Heart left ventricle (tissue), 16 donors: ENCODE results near the gene TMEM132D. TPM values are rescaled to one million over a fixed set of nuclear protein-coding genes. Genes with fewer than 3 reads are reported as not detected.

Source experiments
- ATAC-seq, 4 donors: fragments of 200-7000 bp; cut with Tn5 transposase; one replicate each; pipeline ENCODE4 v1.9.1; 2020 to 2022; ENCODE audit warnings: moderate library complexity in 4 of 4, mild to moderate bottlenecking in 3 of 4, moderate number of reproducible peaks in 1 of 4
- DNase-seq, 5 donors: peaks; one replicate each; pipeline ENCODE4 v3.0.0-alpha.2; 2020
- H3K27ac ChIP-seq, 12 donors: fragments of 200-600 bp; sonication (generic) in 4 of 12; one replicate each; pipeline versions ENCODE4 v1.5.0 to v1.8.0; 2016 to 2022; ENCODE audit warnings: mild to moderate bottlenecking in 2 of 12
- H3K27me3 ChIP-seq, 9 donors: fragments of 200-600 bp; sonication (generic) in 2 of 9; one replicate each; pipeline versions ENCODE4 v1.5.1 to v1.8.0; 2016 to 2022; ENCODE audit warnings: mild to moderate bottlenecking in 3 of 9
- H3K36me3 ChIP-seq, 9 donors: fragments of 200-600 bp; sonication (generic) in 2 of 9; one replicate each; pipeline versions ENCODE4 v1.5.0 to v1.8.0; 2018 to 2022; ENCODE audit warnings: mild to moderate bottlenecking in 2 of 9
- H3K4me1 ChIP-seq, 12 donors: fragments of 200-600 bp; sonication (generic) in 4 of 12; one replicate each; pipeline versions ENCODE4 v1.5.0 to v1.8.0; 2016 to 2022; ENCODE audit warnings: mild to moderate bottlenecking in 3 of 12
- H3K4me3 ChIP-seq, 12 donors: fragments of 200-600 bp; sonication (generic) in 4 of 12; one replicate each; pipeline versions ENCODE4 v1.5.0 to v1.8.0; 2017 to 2022; ENCODE audit warnings: mild to moderate bottlenecking in 9 of 12, moderate library complexity in 4 of 12
- H3K9me3 ChIP-seq, 12 donors: fragments of 200-600 bp; sonication (generic) in 4 of 12; one replicate each; pipeline versions ENCODE4 v1.5.0 to v1.8.0; 2016 to 2022; ENCODE audit warnings: mild to moderate bottlenecking in 1 of 12
- CTCF ChIP-seq, 12 donors: fragments of 200-600 bp; sonication (generic) in 4 of 12; IDR thresholded peaks; one replicate each; pipeline versions ENCODE4 v1.5.0 to v1.8.0; 2018 to 2022; ENCODE audit warnings: antibody characterized with exemption in 12 of 12, mild to moderate bottlenecking in 5 of 12
- POLR2A ChIP-seq, 2 donors: fragments of 450-650 bp; IDR thresholded peaks; one replicate each; pipeline ENCODE4 v1.6.1; 2017; ENCODE audit warnings: antibody characterized with exemption in 2 of 2, mild to moderate bottlenecking in 2 of 2, moderate library complexity in 2 of 2
- whole genome bisulfite sequencing, 4 donors: extraction: QIAGEN DNeasy Blood & Tissue Kit in 2 of 4; methylation state at CpG; one replicate each; pipeline versions ENCODE4 v1.1.5 to v1.1.7; 2013 to 2018; 5-methylcytosine and 5-hydroxymethylcytosine counted together
- intact Hi-C, 10 donors: fragments of 100-400 bp; cut with DNase I; formaldehyde crosslinking; loops; one replicate each; pipeline versions ENCODE4 v1.11.1 to v1.14.2; 2022
- polyA plus RNA-seq, 2 donors: library from polyadenylated mRNA; stranded (reverse); fragments of 200-250 nt; gene quantifications; one replicate each; pipeline ENCODE4 v1.2.3, GENCODE V29; 2013
- total RNA-seq, 9 donors: library from RNA; depleted of rRNA in 2 of 9; stranded (reverse); fragments of >200 nt in 2 of 9; fragmentation: NEBNext Ultra II Directional in 3 of 9; extraction: Animal tissue kit (Norgen Biotek cat#: 25700) in 3 of 9; gene quantifications; one replicate each; pipeline versions ENCODE4 v1.1.0 to v1.2.4, GENCODE V29; 2016 to 2023
- donor health status: ischemic (EF 13 %, LVEDD 7.1; RV severe dilation, severe dysfunction).
- donor health status: healthy with polysubstance abuse.
- donor health status: DM: no; HTN: yes; CAD: no.
- donor health status: DM: no; HTN: no; CAD: no.
- donor health status: ischemic (EF 25% LVEDD 6.9; RV normal size, moderate dysfunction).
- donor health status: ischemic (EF 25% LVEDD 5.7; RV mildly dilated, moderate dysfunction).
- donor health status: healthy.
- donor health status: DM: yes; HTN: yes; CAD: no.
- donor health status: ischemic (EF 35%, LVEDD 5.7; RV mildly dilated, moderate dysfunction).
- donor health status: nonischemic (EF 11% LVEDD 7.7; RV severe dilation, severe dysfunction).
- donor health status: DM: yes; HTN: yes; CAD: no.
- donor health status: PGD.
- donor health status: ischemic (EF 29% LVEDD 5.4; RV normal size, mild dysfunction).
- donor health status: nonischemic (EF 23%, LVEDD 6.1; RV moderate dilation, normal function).

TMEM132D gene
- total and polyA plus RNA-seq, 11 donors, result not detected

DNA sequence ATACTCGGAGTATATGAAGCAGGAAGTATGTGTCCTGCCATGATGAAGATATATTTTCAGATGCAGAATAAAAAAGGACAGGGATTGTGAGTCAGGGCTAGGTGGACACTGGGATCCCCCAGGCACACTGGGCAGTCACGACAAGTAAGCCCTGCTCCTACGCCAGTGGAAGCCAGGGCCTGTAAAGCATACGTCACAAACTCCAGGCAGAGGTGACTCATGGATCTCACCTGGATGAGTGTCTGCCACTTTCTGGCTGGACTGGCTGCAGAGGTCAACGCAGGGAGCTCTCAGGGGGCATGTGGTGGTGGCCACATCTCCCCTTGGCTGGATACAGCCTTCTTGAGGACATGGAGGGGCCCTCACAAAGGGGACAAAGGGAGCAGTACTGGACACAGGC, 788.3 kb downstream of the TMEM132D start:
- H3K27me3 ChIP-seq, result peaks cover 0 to 4% (median 0%) of the 10 kb centered on the region in 9 donors
- H3K27ac ChIP-seq, result no peak overlapping the region
- DNase-seq (no peak), ATAC-seq (no peak)
- WGBS, 4 donors, result 54 to 80% (median 70%) methylated on average over 5 of the region's 5 CpGs
- H3K36me3 ChIP-seq, result no peaks in the 10 kb centered on the region
- intact Hi-C loops, result no loop called here
- H3K9me3 ChIP-seq, result peaks cover 0 to 7% (median 0%) of the 10 kb centered on the region in 12 donors
- TF ChIP-seq POLR2A (IDR thresholded peaks at IDR 0.05) (no peak), CTCF (IDR thresholded peaks at IDR 0.05) (no peak)
- H3K4me1 ChIP-seq, result no peaks in the 10 kb centered on the region
- H3K4me3 ChIP-seq, result no peak overlapping the region

- Histone ChIP-seq H3K27me3 (peaks cover 0 to 4% (median 0%) of the 10 kb centered on the region in 9 donors), H3K4me1 (no peaks in the 10 kb centered on the region), H3K4me3 (no peak overlapping the region), H3K27ac (no peak overlapping the region), H3K9me3 (peaks cover 0 to 12% (median 0%) of the 10 kb centered on the region in 12 donors), H3K36me3 (no peaks in the 10 kb centered on the region)
- intact Hi-C loops, result no loop called here
- WGBS, 4 donors, result 76 to 88% (median 83%) methylated on average over 8 of the region's 8 CpGs
- DNase-seq (no peak), ATAC-seq (no peak)
- no peak for TF ChIP-seq POLR2A (IDR thresholded peaks at IDR 0.05)
- TF ChIP-seq CTCF (IDR thresholded peaks at IDR 0.05), result no peak
Observed at GRCh38 chr12:129110575-129110974, 793.2 kb downstream of the TMEM132D start.

- peaks cover 0 to 12% (median 0%) of the 10 kb centered on the region in 12 donors for H3K9me3 ChIP-seq
- WGBS, 4 donors, result 73 to 82% (median 80%) methylated on average over 17 of the region's 17 CpGs
- intact Hi-C loops, result no loop called here
- no peak overlapping the region for H3K4me3 ChIP-seq
- no peaks in the 10 kb centered on the region for H3K4me1 ChIP-seq
- DNase-seq (no peak), ATAC-seq (no peak)
- no peak overlapping the region for H3K27ac ChIP-seq
- no peaks in the 10 kb centered on the region for H3K36me3 ChIP-seq
- H3K27me3 ChIP-seq, result no peaks in the 10 kb centered on the region
- TF ChIP-seq CTCF (IDR thresholded peaks at IDR 0.05), result no peak
- TF ChIP-seq POLR2A (IDR thresholded peaks at IDR 0.05), result no peak
Observed at GRCh38 chr12:129109174-129110001, 794.4 kb downstream of the TMEM132D start.

DNA sequence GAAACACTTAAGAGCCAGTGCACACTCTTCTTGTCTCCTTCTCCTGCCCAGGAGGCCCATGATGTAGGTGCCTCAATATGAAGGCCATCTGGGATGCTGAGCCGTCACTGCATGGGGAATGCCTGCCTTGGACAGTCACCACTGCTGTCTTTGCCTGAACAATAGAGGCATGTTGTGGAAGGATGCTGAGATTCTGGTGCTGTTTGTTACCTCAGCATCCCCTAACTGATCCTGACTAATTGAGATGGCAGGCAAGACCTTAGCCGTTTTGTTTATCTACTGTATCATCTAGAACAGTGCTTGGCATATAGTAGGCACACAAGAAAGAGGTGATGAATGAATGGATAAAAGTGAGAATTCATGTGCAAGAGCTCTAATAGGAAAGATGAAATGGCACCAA, 797.1 kb downstream of the TMEM132D start:
- intact Hi-C loops, result no loop called here
- Histone ChIP-seq H3K4me1 (no peaks in the 10 kb centered on the region), H3K4me3 (no peak overlapping the region), H3K9me3 (peaks cover 0 to 12% (median 0%) of the 10 kb centered on the region in 12 donors), H3K27ac (no peak overlapping the region), H3K36me3 (no peaks in the 10 kb centered on the region), H3K27me3 (peaks cover 0 to 2% (median 0%) of the 10 kb centered on the region in 9 donors)
- DNase-seq (no peak), ATAC-seq (no peak)
- 63 to 88% (median 67%) methylated on average over 2 of the region's 2 CpGs for WGBS, 4 donors
- TF ChIP-seq CTCF (IDR thresholded peaks at IDR 0.05) (no peak), POLR2A (IDR thresholded peaks at IDR 0.05) (no peak)
